Measurements from ENCODE around the gene SEMA5A.

DNA sequence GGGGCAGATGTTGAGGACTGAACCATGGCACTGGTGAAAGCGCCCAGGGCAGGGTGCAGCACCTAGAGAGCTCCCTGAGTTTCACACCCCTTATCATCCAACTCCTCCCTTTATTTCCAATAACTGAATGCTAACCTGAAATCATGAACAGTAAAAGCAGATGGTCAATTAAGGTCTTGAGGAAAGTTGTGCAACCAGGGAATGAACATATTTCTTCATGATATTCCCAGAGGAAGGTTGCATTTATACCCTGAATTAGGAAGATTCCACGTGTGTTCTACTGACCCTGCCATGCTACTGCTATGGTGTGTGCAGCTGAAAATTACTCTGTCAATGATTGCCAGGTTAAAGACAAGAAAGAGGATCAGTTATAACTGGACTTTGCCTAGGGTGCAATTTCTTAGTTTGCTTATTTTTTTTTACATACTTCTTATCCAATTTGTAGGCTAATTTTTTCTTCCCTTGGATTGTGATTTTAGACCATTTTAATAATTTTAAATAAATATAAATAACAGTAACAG is 319.8 kb downstream of the SEMA5A start:
- TF ChIP-seq, protein P1, sequence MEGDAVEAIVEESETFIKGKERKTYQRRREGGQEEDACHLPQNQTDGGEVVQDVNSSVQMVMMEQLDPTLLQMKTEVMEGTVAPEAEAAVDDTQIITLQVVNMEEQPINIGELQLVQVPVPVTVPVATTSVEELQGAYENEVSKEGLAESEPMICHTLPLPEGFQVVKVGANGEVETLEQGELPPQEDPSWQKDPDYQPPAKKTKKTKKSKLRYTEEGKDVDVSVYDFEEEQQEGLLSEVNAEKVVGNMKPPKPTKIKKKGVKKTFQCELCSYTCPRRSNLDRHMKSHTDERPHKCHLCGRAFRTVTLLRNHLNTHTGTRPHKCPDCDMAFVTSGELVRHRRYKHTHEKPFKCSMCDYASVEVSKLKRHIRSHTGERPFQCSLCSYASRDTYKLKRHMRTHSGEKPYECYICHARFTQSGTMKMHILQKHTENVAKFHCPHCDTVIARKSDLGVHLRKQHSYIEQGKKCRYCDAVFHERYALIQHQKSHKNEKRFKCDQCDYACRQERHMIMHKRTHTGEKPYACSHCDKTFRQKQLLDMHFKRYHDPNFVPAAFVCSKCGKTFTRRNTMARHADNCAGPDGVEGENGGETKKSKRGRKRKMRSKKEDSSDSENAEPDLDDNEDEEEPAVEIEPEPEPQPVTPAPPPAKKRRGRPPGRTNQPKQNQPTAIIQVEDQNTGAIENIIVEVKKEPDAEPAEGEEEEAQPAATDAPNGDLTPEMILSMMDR (IDR thresholded peaks at IDR 0.05; ENCODE audit: insufficient read depth, low read length), result no peak
- TF ChIP-seq SPI1 (IDR thresholded peaks at IDR 0.05; ENCODE audit: borderline replicate concordance, low read depth) (no peak), POLR2AphosphoS5 (IDR thresholded peaks at IDR 0.05; ENCODE audit: low read depth) (no peak)
- TF ChIP-seq, protein P2, sequence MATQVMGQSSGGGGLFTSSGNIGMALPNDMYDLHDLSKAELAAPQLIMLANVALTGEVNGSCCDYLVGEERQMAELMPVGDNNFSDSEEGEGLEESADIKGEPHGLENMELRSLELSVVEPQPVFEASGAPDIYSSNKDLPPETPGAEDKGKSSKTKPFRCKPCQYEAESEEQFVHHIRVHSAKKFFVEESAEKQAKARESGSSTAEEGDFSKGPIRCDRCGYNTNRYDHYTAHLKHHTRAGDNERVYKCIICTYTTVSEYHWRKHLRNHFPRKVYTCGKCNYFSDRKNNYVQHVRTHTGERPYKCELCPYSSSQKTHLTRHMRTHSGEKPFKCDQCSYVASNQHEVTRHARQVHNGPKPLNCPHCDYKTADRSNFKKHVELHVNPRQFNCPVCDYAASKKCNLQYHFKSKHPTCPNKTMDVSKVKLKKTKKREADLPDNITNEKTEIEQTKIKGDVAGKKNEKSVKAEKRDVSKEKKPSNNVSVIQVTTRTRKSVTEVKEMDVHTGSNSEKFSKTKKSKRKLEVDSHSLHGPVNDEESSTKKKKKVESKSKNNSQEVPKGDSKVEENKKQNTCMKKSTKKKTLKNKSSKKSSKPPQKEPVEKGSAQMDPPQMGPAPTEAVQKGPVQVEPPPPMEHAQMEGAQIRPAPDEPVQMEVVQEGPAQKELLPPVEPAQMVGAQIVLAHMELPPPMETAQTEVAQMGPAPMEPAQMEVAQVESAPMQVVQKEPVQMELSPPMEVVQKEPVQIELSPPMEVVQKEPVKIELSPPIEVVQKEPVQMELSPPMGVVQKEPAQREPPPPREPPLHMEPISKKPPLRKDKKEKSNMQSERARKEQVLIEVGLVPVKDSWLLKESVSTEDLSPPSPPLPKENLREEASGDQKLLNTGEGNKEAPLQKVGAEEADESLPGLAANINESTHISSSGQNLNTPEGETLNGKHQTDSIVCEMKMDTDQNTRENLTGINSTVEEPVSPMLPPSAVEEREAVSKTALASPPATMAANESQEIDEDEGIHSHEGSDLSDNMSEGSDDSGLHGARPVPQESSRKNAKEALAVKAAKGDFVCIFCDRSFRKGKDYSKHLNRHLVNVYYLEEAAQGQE (IDR thresholded peaks at IDR 0.05; ENCODE audit: insufficient replicate concordance, low read depth), result no peak
